Measurements from ENCODE around the gene RNF181. TPM values are rescaled to one million over a fixed set of nuclear protein-coding genes. Genes with fewer than 3 reads are reported as not detected.
A peak's percentile ranks its signal among the peaks of the same experiment; 100 is the strongest.

The RNF181 gene
- polyA plus RNA-seq, 2 of the 4 experiments (the other 2 are of a cell fraction), result 189 to 287 TPM

DNA sequence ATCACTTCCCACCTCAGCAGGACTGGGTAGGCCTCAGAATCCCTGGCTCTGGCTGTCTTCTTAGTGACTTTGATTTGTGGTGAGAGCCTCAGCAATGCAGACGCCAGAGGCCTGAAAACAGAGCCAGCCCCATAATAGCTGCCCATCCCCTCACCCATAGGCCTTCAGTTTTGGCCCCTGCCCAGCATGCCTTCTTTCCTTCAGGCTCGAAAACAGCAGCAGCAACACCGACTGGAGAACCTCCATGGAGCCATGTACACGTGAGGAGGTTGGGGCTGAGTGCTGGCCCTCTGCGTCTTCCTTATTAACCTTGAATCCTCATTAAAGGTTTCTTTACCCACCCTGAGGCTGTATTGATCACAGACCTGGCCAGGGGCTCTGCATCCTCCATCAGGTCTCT, 1.7 kb downstream of the RNF181 start:
- no peak for TF ChIP-seq CHD2 (IDR thresholded peaks at IDR 0.05; ENCODE audit: low read length, partially characterized antibody)
- TF ChIP-seq, protein P1, sequence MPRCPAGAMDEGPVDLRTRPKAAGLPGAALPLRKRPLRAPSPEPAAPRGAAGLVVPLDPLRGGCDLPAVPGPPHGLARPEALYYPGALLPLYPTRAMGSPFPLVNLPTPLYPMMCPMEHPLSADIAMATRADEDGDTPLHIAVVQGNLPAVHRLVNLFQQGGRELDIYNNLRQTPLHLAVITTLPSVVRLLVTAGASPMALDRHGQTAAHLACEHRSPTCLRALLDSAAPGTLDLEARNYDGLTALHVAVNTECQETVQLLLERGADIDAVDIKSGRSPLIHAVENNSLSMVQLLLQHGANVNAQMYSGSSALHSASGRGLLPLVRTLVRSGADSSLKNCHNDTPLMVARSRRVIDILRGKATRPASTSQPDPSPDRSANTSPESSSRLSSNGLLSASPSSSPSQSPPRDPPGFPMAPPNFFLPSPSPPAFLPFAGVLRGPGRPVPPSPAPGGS (IDR thresholded peaks at IDR 0.05), result no peak
- no peak for TF ChIP-seq JUN (IDR thresholded peaks at IDR 0.05)
- no peak for TF ChIP-seq CBX8 (IDR thresholded peaks at IDR 0.05)
- TF ChIP-seq, protein P2, sequence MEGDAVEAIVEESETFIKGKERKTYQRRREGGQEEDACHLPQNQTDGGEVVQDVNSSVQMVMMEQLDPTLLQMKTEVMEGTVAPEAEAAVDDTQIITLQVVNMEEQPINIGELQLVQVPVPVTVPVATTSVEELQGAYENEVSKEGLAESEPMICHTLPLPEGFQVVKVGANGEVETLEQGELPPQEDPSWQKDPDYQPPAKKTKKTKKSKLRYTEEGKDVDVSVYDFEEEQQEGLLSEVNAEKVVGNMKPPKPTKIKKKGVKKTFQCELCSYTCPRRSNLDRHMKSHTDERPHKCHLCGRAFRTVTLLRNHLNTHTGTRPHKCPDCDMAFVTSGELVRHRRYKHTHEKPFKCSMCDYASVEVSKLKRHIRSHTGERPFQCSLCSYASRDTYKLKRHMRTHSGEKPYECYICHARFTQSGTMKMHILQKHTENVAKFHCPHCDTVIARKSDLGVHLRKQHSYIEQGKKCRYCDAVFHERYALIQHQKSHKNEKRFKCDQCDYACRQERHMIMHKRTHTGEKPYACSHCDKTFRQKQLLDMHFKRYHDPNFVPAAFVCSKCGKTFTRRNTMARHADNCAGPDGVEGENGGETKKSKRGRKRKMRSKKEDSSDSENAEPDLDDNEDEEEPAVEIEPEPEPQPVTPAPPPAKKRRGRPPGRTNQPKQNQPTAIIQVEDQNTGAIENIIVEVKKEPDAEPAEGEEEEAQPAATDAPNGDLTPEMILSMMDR (IDR thresholded peaks at IDR 0.05), result no peak
- TF ChIP-seq SMC3 (IDR thresholded peaks at IDR 0.05), result no peak
- no peak for TF ChIP-seq KDM1A (IDR thresholded peaks at IDR 0.05; ENCODE audit: low read depth)
- no peak for TF ChIP-seq GATA3 (IDR thresholded peaks at IDR 0.05; ENCODE audit: borderline replicate concordance)
- no peak for TF ChIP-seq EP300 (IDR thresholded peaks at IDR 0.05)
- TF ChIP-seq ZFP36 (IDR thresholded peaks at IDR 0.05; ENCODE audit: borderline replicate concordance, partially characterized antibody), result no peak
- no peak for TF ChIP-seq ELK1 (IDR thresholded peaks at IDR 0.05; ENCODE audit: low read depth, low read length)
- TF ChIP-seq RNF2 (IDR thresholded peaks at IDR 0.05; ENCODE audit: borderline replicate concordance, low read depth), result no peak
- TF ChIP-seq, protein P3, sequence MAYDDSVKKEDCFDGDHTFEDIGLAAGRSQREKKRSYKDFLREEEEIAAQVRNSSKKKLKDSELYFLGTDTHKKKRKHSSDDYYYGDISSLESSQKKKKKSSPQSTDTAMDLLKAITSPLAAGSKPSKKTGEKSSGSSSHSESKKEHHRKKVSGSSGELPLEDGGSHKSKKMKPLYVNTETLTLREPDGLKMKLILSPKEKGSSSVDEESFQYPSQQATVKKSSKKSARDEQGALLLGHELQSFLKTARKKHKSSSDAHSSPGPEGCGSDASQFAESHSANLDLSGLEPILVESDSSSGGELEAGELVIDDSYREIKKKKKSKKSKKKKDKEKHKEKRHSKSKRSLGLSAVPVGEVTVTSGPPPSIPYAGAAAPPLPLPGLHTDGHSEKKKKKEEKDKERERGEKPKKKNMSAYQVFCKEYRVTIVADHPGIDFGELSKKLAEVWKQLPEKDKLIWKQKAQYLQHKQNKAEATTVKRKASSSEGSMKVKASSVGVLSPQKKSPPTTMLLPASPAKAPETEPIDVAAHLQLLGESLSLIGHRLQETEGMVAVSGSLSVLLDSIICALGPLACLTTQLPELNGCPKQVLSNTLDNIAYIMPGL (CRISPR knock-in tag; IDR thresholded peaks at IDR 0.05; ENCODE audit: borderline replicate concordance), result no peak
- no peak for TF ChIP-seq CBX2 (IDR thresholded peaks at IDR 0.05; ENCODE audit: borderline replicate concordance, low read depth)
- no peak for TF ChIP-seq JUNB (IDR thresholded peaks at IDR 0.05)
- TF ChIP-seq HDAC2 (IDR thresholded peaks at IDR 0.05), result no peak
- no peak for TF ChIP-seq EHMT2 (IDR thresholded peaks at IDR 0.05; ENCODE audit: low read depth)
- TF ChIP-seq MAZ (IDR thresholded peaks at IDR 0.05; ENCODE audit: borderline replicate concordance, low read depth, low read length), result no peak
- TF ChIP-seq E2F6 (IDR thresholded peaks at IDR 0.05; ENCODE audit: borderline replicate concordance, low read depth), result no peak
- TF ChIP-seq FOSB (CRISPR knock-in tag; IDR thresholded peaks at IDR 0.05), result no peak
- CTCF ChIA-PET, result interaction anchor here (1.0 to 3.0 kb wide), 3 partner anchors 10 to 45 kb away, joined by 3 to 9 read pairs (median 5); no protein-coding TSS in a partner anchor
- DNase-seq (ENCODE audit: low read depth in 1 of 2, low spot score in 1 of 2) (no peak), ATAC-seq (no peak), FAIRE-seq (no peak)
- no peaks in the 10 kb centered on the region for H3K9me3 ChIP-seq
- WGBS (ENCODE audit: missing lambda C conversion rate), result 86% methylated on average over 5 of the region's 5 CpGs
- H3K27ac ChIP-seq, result no peak overlapping the region
- no peak overlapping the region for H3K4me3 ChIP-seq
- H3K4me2 ChIP-seq, result 0 out of 3 replicates have a peak overlapping the region, but pooled peaks have one; percentile 81
- peaks cover 22% of the 10 kb centered on the region for H3K4me1 ChIP-seq
- POLR2A ChIA-PET, result no interaction called here
